HEK293 (cell line): ENCODE results near the gene NEURL1.

Experiments used
- ATF2 ChIP-seq: fragments of 450-650 bp; formaldehyde crosslinking; IDR thresholded peaks from 2 replicates; pipeline ENCODE4 v1.5.1; 2016; ENCODE audit warnings: missing biosample characterization, missing genetic modification characterization, low read depth
- CTCF ChIP-seq: fragments of 450-650 bp; formaldehyde crosslinking; IDR thresholded peaks from 2 replicates; pipeline ENCODE4 v1.5.1; 2016; ENCODE audit warnings: missing biosample characterization, missing genetic modification characterization
- REST ChIP-seq: fragments of 450-650 bp; formaldehyde crosslinking; IDR thresholded peaks from 2 replicates; pipeline ENCODE4 v1.5.1; 2016; ENCODE audit warnings: missing biosample characterization, missing genetic modification characterization
- ZBTB10 ChIP-seq: fragments of 450-650 bp; formaldehyde crosslinking; IDR thresholded peaks from 2 replicates; pipeline ENCODE4 v1.5.1; 2016; ENCODE audit warnings: missing biosample characterization, missing genetic modification characterization
- ZNF23 ChIP-seq: fragments of 450-650 bp; formaldehyde crosslinking; IDR thresholded peaks from 2 replicates; pipeline ENCODE4 v1.5.1; 2016; ENCODE audit warnings: missing biosample characterization, missing genetic modification characterization, borderline replicate concordance
- ZNF398 ChIP-seq: fragments of 450-650 bp; formaldehyde crosslinking; IDR thresholded peaks from 2 replicates; pipeline ENCODE4 v1.5.1; 2017; ENCODE audit warnings: missing biosample characterization, missing genetic modification characterization

- no peak for TF ChIP-seq ZNF398
- no peak for TF ChIP-seq ATF2 (tag by site-specific recombination)
- no peak for TF ChIP-seq CTCF (tag by site-specific recombination)
- no peak for TF ChIP-seq ZBTB10 (tag by site-specific recombination)
- TF ChIP-seq REST: no peak
- no peak for TF ChIP-seq ZNF23
Measured at GRCh38 chr10:103560886-103561285, 67.4 kb downstream of the NEURL1 start.
